A673 (cell line): Measurements from ENCODE around the gene INTU. TPM values are rescaled to one million over a fixed set of nuclear protein-coding genes. Genes with fewer than 3 reads are reported as not detected.

Experiments
- BruUV-seq: library from RNA; stranded (reverse); fragments of 400-500 nt; replicated peaks from 2 replicates; lab custom pipeline; 2021; lab: Mats Ljungman, UMichigan
- CTCF ChIA-PET: fragments of 300-600 bp; sonication (Branson Sonifier 250); formaldehyde crosslinking; loops from one replicate; lab custom pipeline; 2022; ENCODE audit warnings: antibody characterized with exemption; lab: Charles Lee
- POLR2A ChIA-PET: fragments of 300-600 bp; sonication (Branson Sonifier 250); formaldehyde crosslinking; loops from one replicate; lab custom pipeline; 2022; ENCODE audit warnings: antibody characterized with exemption; ENCODE audit not compliant: low non-redundant PET; lab: Charles Lee
- DNase-seq: peaks from one replicate; pipeline ENCODE4 v3.0.0-alpha.2; 2015; ENCODE audit warnings: low spot score
- H3K27ac ChIP-seq: fragments of 200-600 bp; sonication (generic); 2 replicates; pipeline ENCODE4 v1.5.1; 2016; ENCODE audit warnings: mixed run types, low read depth, mild to moderate bottlenecking, mixed read lengths, antibody characterized with exemption, low read length; ENCODE audit not compliant: poor library complexity, severe bottlenecking
- H3K27me3 ChIP-seq: fragments of 200-600 bp; sonication (generic); replicated peaks from 2 replicates; pipeline ENCODE4 v1.6.1; 2017; ENCODE audit warnings: mixed run types, low read depth, mild to moderate bottlenecking, mixed read lengths, antibody characterized with exemption, low read length; ENCODE audit not compliant: insufficient read depth, poor library complexity
- H3K36me3 ChIP-seq: fragments of 200-600 bp; sonication (generic); 2 replicates; pipeline ENCODE4 v1.6.1; 2016; ENCODE audit warnings: mixed run types, mild to moderate bottlenecking, mixed read lengths, antibody characterized with exemption, low read length; ENCODE audit not compliant: insufficient read depth, poor library complexity, severe bottlenecking
- H3K4me1 ChIP-seq: fragments of 200-600 bp; sonication (generic); 2 replicates; pipeline ENCODE4 v1.6.1; 2017; ENCODE audit warnings: mixed run types, mild to moderate bottlenecking, mixed read lengths, antibody characterized with exemption, low read length; ENCODE audit not compliant: insufficient read depth, poor library complexity, severe bottlenecking
- H3K4me3 ChIP-seq: fragments of 200-600 bp; sonication (generic); 2 replicates; pipeline ENCODE4 v1.5.1; 2016; ENCODE audit warnings: low read depth, mixed run types, mild to moderate bottlenecking, mixed read lengths, low read length; ENCODE audit not compliant: poor library complexity, severe bottlenecking
- H3K9me3 ChIP-seq: fragments of 200-600 bp; sonication (generic); 2 replicates; pipeline ENCODE4 v1.6.1; 2016; ENCODE audit warnings: mixed run types, low read depth, mild to moderate bottlenecking, mixed read lengths, antibody characterized with exemption, low read length; ENCODE audit not compliant: poor library complexity, severe bottlenecking
- EZH2 ChIP-seq: fragments of 200-600 bp; sonication (generic); IDR thresholded peaks from 2 replicates; pipeline ENCODE4 v1.6.1; 2017; ENCODE audit warnings: borderline replicate concordance, low read depth, mild to moderate bottlenecking, mixed read lengths, antibody characterized with exemption, low read length; ENCODE audit not compliant: poor library complexity, severe bottlenecking
- intact Hi-C: fragments of 100-400 bp; cut with micrococcal nuclease; formaldehyde crosslinking; loops from one replicate; pipeline ENCODE4 v1.10.0; 2022; ENCODE audit not compliant: unreplicated experiment
- total RNA-seq: library from RNA; stranded (reverse); gene quantifications from 2 replicates; pipeline ENCODE4 v1.2.3, GENCODE V29; 2021
- TF ChIP-seq, protein P1 (sequence below): fragments of 300-800, 200-600 bp; sonication (generic); conservative IDR thresholded peaks from 2 replicates; pipeline ENCODE4 v1.5.1; 2017; ENCODE audit warnings: low read depth, mild to moderate bottlenecking, antibody characterized with exemption, low read length, moderate library complexity, mixed read lengths

Gene INTU
- total RNA-seq, 1 experiment from 2014 or later = 11.2 TPM

DNA sequence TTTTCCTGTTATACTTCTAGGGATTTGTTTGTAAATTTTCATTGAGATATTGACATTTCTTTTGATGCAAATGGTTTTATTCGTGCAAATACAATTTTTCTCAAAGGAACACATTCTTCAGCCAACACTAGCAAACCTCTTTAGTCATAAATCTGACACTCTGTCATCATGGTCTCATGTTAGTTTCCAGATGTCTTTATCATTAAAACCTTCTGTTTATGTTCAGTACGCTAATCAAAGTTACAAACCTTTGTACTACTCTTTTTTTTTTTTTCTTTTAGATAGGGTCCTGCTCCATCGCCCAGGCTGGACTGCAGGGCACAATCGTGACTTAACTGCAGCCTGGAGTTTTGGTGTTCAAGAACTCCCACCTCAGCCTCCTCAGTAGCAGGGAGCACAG, 104.5 kb downstream of the INTU start:
- H3K27ac ChIP-seq = no peak overlapping the region
- BruUV-seq = no TSS peak
- H3K9me3 ChIP-seq = no peaks in the 10 kb centered on the region
- ChIA-PET POLR2A (no interaction called here), CTCF (no interaction called here)
- no peaks in the 10 kb centered on the region for H3K4me1 ChIP-seq
- DNase-seq = no peak
- intact Hi-C loops = no loop called here
- H3K36me3 ChIP-seq = no peaks in the 10 kb centered on the region
- TF ChIP-seq EZH2 = no peak
- TF ChIP-seq, protein P1, sequence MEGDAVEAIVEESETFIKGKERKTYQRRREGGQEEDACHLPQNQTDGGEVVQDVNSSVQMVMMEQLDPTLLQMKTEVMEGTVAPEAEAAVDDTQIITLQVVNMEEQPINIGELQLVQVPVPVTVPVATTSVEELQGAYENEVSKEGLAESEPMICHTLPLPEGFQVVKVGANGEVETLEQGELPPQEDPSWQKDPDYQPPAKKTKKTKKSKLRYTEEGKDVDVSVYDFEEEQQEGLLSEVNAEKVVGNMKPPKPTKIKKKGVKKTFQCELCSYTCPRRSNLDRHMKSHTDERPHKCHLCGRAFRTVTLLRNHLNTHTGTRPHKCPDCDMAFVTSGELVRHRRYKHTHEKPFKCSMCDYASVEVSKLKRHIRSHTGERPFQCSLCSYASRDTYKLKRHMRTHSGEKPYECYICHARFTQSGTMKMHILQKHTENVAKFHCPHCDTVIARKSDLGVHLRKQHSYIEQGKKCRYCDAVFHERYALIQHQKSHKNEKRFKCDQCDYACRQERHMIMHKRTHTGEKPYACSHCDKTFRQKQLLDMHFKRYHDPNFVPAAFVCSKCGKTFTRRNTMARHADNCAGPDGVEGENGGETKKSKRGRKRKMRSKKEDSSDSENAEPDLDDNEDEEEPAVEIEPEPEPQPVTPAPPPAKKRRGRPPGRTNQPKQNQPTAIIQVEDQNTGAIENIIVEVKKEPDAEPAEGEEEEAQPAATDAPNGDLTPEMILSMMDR = no peak
- H3K4me3 ChIP-seq = no peak overlapping the region
- H3K27me3 ChIP-seq = no peaks in the 10 kb centered on the region

DNA sequence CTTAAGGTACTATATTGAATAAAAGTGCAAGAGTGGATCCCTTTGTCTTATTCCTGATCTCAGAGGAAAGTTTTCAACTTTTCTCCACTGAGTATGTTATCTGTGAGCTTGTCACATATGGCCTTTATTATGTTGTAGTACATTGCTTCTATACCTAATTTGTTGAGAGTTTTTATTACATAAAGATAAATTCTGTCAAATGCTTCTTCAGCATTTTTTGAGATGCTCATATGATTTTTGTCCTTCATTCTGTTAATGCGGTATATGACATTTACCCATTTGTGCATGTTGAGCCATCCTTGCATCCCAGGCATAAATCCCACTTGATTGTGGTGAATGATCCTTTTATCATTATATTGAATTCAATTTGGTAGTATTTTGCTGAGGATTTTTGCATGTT, 108.5 kb downstream of the INTU start:
- Histone ChIP-seq H3K27ac (no peak overlapping the region), H3K4me3 (no peak overlapping the region), H3K36me3 (no peaks in the 10 kb centered on the region), H3K4me1 (no peaks in the 10 kb centered on the region), H3K27me3 (peaks cover 4% of the 10 kb centered on the region), H3K9me3 (no peaks in the 10 kb centered on the region)
- ChIA-PET CTCF (no interaction called here), POLR2A (no interaction called here)
- TF ChIP-seq, protein P1 = no peak
- TF ChIP-seq EZH2 = no peak
- BruUV-seq = no TSS peak
- DNase-seq = no peak
- intact Hi-C loops = no loop called here

DNA sequence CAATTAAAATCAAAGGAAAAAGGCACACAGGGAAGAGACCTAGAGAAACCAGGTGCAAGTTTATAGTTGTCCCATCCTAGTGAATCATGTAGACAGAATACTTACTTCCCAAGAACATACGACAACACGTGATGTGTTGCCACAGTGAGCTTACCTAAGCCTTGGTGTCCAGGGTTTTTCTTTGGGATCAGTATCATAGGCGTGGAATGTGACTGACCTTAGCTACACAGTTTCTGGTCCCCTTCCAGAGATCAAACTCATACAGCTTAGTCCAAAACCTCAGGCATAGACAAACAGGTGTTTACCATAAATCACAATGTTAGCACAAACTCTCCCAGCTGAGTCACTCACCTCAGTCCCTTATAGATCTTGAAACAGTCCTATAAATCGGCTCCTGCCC, 115.1 kb downstream of the INTU start:
- no peak for DNase-seq
- intact Hi-C loops = no loop called here
- no peaks in the 10 kb centered on the region for H3K36me3 ChIP-seq
- TF ChIP-seq EZH2 = no peak
- TF ChIP-seq, protein P1 = no peak
- peaks cover 9% of the 10 kb centered on the region for H3K9me3 ChIP-seq
- CTCF ChIA-PET = no interaction called here
- POLR2A ChIA-PET = no interaction called here
- H3K27me3 ChIP-seq = peaks cover 4% of the 10 kb centered on the region
- H3K4me1 ChIP-seq = no peaks in the 10 kb centered on the region
- no peak overlapping the region for H3K27ac ChIP-seq
- no TSS peak for BruUV-seq
- no peak overlapping the region for H3K4me3 ChIP-seq
